Activated naive CD8-positive, alpha-beta T cell treated with anti-CD3 and anti-CD28 coated beads, Interleukin-2, amount 50 U/mL, for 24 hours (primary cell): ENCODE measurements around the gene RPS21.

Experiments used
- ATAC-seq: fragments of 150-1000 bp; cut with Tn5 transposase; one replicate; pipeline ENCODE4 v1.10.0; 2021
- DNase-seq: peaks from one replicate; pipeline ENCODE4 v3.0.0; 2021
- H3K27ac Mint-ChIP-seq: one replicate; pipeline ENCODE4 v1.8.0; 2021; ENCODE audit warnings: mild to moderate bottlenecking, mixed read lengths
- H3K27me3 Mint-ChIP-seq: one replicate; pipeline ENCODE4 v1.8.0; 2021; ENCODE audit warnings: mixed read lengths
- H3K36me3 Mint-ChIP-seq: one replicate; pipeline ENCODE4 v1.8.0; 2021; ENCODE audit warnings: low read depth, mixed read lengths
- H3K4me1 Mint-ChIP-seq: one replicate; pipeline ENCODE4 v1.8.0; 2021; ENCODE audit warnings: mixed read lengths
- H3K4me3 Mint-ChIP-seq: one replicate; pipeline ENCODE4 v1.8.0; 2021; ENCODE audit warnings: mild to moderate bottlenecking, moderate library complexity, mixed read lengths
- H3K9me3 Mint-ChIP-seq: one replicate; pipeline ENCODE4 v1.8.0; 2021; ENCODE audit warnings: mixed read lengths

RPS21 gene

GRCh38 chr20:62358171-62359042, 28.5 kb upstream of the RPS21 start:
- no peaks in the 10 kb centered on the region for H3K9me3 Mint-ChIP-seq
- H3K4me3 Mint-ChIP-seq: no peak overlapping the region
- no peak for DNase-seq
- no peaks in the 10 kb centered on the region for H3K36me3 Mint-ChIP-seq
- H3K27me3 Mint-ChIP-seq: peaks cover 2% of the 10 kb centered on the region
- H3K27ac Mint-ChIP-seq: no peak overlapping the region
- no peaks in the 10 kb centered on the region for H3K4me1 Mint-ChIP-seq
- no peak for ATAC-seq

GRCh38 chr20:62359043-62359490, 27.8 kb upstream of the RPS21 start:
- no peaks in the 10 kb centered on the region for H3K4me1 Mint-ChIP-seq

GRCh38 chr20:62359491-62360121, 27.3 kb upstream of the RPS21 start:
- no peak overlapping the region for H3K4me3 Mint-ChIP-seq
- no peak for DNase-seq

More at GRCh38 chr20:62359043-62359490, 27.8 kb upstream of the RPS21 start:
- DNase-seq (no peak), ATAC-seq (no peak)
- Mint-ChIP-seq H3K36me3 (no peaks in the 10 kb centered on the region), H3K9me3 (no peaks in the 10 kb centered on the region), H3K4me3 (no peak overlapping the region), H3K27me3 (peaks cover 2% of the 10 kb centered on the region), H3K27ac (no peak overlapping the region)

GRCh38 chr20:62360854-62361798, 25.8 kb upstream of the RPS21 start:
- H3K9me3 Mint-ChIP-seq: no peaks in the 10 kb centered on the region
- H3K4me3 Mint-ChIP-seq: no peak overlapping the region
- H3K4me1 Mint-ChIP-seq: no peaks in the 10 kb centered on the region
- H3K27ac Mint-ChIP-seq: no peak overlapping the region
- H3K27me3 Mint-ChIP-seq: peaks cover 12% of the 10 kb centered on the region
- ATAC-seq (no peak), DNase-seq (no peak)
- no peaks in the 10 kb centered on the region for H3K36me3 Mint-ChIP-seq

More at GRCh38 chr20:62359491-62360121, 27.3 kb upstream of the RPS21 start:
- Mint-ChIP-seq H3K27me3 (peaks cover 2% of the 10 kb centered on the region), H3K36me3 (no peaks in the 10 kb centered on the region), H3K27ac (no peak overlapping the region), H3K9me3 (no peaks in the 10 kb centered on the region), H3K4me1 (no peaks in the 10 kb centered on the region)
- ATAC-seq: no peak

GRCh38 chr20:62361799-62362589, 24.9 kb upstream of the RPS21 start:
- DNase-seq (no peak), ATAC-seq (no peak)
- Mint-ChIP-seq H3K27me3 (peaks cover 12% of the 10 kb centered on the region), H3K27ac (no peak overlapping the region), H3K4me3 (no peak overlapping the region), H3K36me3 (no peaks in the 10 kb centered on the region), H3K4me1 (no peaks in the 10 kb centered on the region), H3K9me3 (no peaks in the 10 kb centered on the region)

DNA sequence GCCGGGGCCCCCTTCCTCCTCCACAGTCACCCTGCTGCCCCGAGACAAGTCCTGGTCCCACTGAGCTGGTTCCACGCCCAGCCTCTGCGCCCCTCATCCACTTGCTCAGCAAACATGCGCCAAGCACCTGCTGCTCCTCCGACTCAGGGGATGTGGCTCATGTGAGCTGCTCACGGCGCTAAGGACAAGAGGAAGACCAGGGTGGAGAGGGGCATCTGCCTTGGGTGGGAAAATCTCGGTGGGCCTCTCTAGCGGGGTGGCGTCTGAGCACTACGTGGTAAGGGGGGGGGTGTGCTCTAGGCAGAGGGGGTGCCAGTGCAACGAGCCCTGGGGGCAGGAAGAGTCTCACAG, 24.3 kb upstream of the RPS21 start:
- Mint-ChIP-seq H3K27ac (no peak overlapping the region), H3K4me1 (peaks cover 1% of the 10 kb centered on the region), H3K36me3 (no peaks in the 10 kb centered on the region), H3K4me3 (no peak overlapping the region), H3K9me3 (no peaks in the 10 kb centered on the region), H3K27me3 (peaks cover 13% of the 10 kb centered on the region)
- ATAC-seq (no peak), DNase-seq (no peak)

GRCh38 chr20:62362991-62363919, 23.6 kb upstream of the RPS21 start:
- Mint-ChIP-seq H3K27me3 (peaks cover 17% of the 10 kb centered on the region), H3K27ac (no peak overlapping the region), H3K36me3 (no peaks in the 10 kb centered on the region), H3K9me3 (no peaks in the 10 kb centered on the region), H3K4me3 (no peak overlapping the region), H3K4me1 (peaks cover 2% of the 10 kb centered on the region)
- no peak for DNase-seq
- ATAC-seq: no peak

DNA sequence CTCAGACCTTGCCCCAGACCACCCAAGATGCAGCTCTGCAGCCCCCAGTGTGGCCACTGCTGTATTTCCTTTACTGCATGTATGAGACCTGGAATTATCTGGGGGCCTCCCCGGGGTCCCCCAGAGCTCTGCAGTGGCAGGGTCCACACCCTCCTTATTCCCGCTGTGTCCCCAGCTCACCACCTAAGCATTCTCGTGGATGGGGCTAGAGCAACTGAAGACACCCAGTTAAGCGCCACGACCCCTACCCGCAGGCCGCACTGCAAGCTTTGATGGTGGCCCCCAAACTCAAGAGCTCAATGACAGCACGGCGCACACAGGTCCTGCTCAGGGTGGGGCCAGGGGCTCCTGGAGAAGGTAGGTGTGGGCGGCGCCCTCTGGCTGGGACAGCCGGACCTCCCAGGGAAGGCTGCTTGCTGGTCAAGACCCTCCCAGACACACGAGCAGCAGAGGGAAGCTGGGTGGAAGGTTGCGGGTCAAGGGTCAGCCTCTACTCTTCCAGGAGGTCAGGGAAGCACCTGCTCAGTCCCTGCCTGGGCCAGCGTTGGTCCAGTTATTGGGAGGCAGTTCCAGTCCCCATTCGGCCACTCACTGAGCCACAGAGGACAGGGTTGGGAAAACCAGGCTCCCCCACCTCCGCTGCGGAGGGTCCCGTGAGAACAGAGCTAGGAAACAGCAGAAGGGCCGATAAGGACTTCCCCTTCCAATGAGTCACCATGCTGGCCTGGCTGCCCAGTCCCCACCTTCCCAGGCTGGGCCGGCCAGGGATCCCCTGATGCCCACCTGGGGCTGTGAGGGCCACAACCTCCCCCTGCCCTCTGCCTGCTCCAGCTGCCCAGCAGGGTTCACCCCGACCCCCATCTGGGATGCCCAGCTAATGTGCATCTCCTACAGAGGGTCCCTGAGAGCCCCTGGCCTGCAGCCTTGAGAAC, 22.7 kb upstream of the RPS21 start:
- Mint-ChIP-seq H3K9me3 (no peaks in the 10 kb centered on the region), H3K27me3 (peaks cover 22% of the 10 kb centered on the region), H3K4me1 (peaks cover 6% of the 10 kb centered on the region), H3K36me3 (no peaks in the 10 kb centered on the region), H3K27ac (no peak overlapping the region), H3K4me3 (no peak overlapping the region)
- DNase-seq (no peak), ATAC-seq (no peak)

GRCh38 chr20:62364911-62365736, 21.8 kb upstream of the RPS21 start:
- Mint-ChIP-seq H3K36me3 (no peaks in the 10 kb centered on the region), H3K27ac (no peak overlapping the region), H3K4me3 (no peak overlapping the region), H3K9me3 (no peaks in the 10 kb centered on the region), H3K27me3 (peaks cover 26% of the 10 kb centered on the region), H3K4me1 (peaks cover 13% of the 10 kb centered on the region)
- no peak for DNase-seq
- ATAC-seq: no peak

GRCh38 chr20:62365814-62366369, 21.0 kb upstream of the RPS21 start:
- H3K27me3 Mint-ChIP-seq: peaks cover 26% of the 10 kb centered on the region
- H3K27ac Mint-ChIP-seq: no peak overlapping the region
- H3K9me3 Mint-ChIP-seq: no peaks in the 10 kb centered on the region
- ATAC-seq: no peak
- no peaks in the 10 kb centered on the region for H3K36me3 Mint-ChIP-seq
- DNase-seq: no peak
- H3K4me1 Mint-ChIP-seq: peaks cover 13% of the 10 kb centered on the region
- no peak overlapping the region for H3K4me3 Mint-ChIP-seq

DNA sequence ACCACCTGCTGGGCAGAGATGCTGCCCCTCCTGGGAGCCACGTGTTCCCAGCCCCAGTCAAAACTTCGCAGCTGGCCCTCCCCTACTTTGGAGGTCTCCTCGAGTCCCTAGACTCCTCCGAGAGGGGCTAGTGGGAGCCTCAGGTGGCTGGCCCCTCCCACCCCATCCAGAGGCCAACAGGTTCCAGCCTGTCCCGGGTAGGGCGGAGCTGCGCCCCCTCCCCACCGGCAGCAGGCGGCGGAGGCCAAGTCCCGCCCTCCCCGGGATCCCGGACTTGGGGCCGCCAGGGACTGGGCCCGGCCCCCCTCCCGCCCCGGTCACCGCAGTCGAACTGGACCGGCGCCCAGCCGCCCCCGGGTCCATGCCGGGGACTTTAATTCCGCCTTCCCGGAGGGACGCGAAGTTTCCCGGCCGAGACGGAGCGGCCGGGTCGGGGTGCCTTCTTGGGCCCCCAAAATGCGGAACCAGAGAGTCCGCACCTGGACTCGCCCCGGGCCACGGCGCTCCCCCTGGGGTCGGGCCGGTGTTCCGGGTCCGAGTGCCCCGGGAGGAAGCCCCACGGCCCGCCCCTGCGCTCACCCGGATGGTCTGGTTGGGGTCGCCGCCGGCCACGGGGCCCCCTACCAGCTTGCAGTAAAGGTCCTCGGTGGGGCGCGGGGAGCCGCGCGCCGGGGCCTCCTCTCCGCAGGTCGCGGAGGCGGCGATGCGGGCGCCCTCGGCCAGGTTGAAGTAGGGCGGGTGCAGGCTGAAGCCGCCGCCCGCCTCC, 20.4 kb upstream of the RPS21 start:
- Mint-ChIP-seq H3K4me1 (peaks cover 13% of the 10 kb centered on the region), H3K27ac (no peak overlapping the region), H3K4me3 (no peak overlapping the region), H3K9me3 (no peaks in the 10 kb centered on the region), H3K36me3 (no peaks in the 10 kb centered on the region), H3K27me3 (peaks cover 26% of the 10 kb centered on the region)
- ATAC-seq (no peak), DNase-seq (no peak)
